HepG2 (cell line): ENCODE measurements around the gene PSMA7. TPM values are rescaled to one million over a fixed set of nuclear protein-coding genes. Genes with fewer than 3 reads are reported as not detected.
A peak's percentile ranks its signal among the peaks of the same experiment; 100 is the strongest.

Experiments
- AGO2 ChIP-seq: fragments of 200-400 bp; formaldehyde crosslinking; optimal IDR thresholded peaks from 2 replicates; pipeline ENCODE3; 2017; ENCODE audit warnings: mild to moderate bottlenecking, low read depth, low read length, moderate library complexity
- CHD2 ChIP-seq: IDR thresholded peaks from 2 replicates; pipeline ENCODE4 v1.6.1; 2011; ENCODE audit warnings: low read depth, low read length, improper control_type of control experiment
- CSRNP1 ChIP-seq: sonication (generic); formaldehyde crosslinking; IDR thresholded peaks from 2 replicates; pipeline ENCODE4 v1.8.1; 2023; ENCODE audit warnings: mild to moderate bottlenecking, missing genetic modification reagents
- DBP ChIP-seq: sonication (generic); formaldehyde crosslinking; IDR thresholded peaks from 2 replicates; pipeline ENCODE4 v1.4.0; 2020; ENCODE audit warnings: missing genetic modification reagents; ENCODE audit errors: not compliant biosample characterization
- FOXC1 ChIP-seq: sonication (generic); formaldehyde crosslinking; IDR thresholded peaks from 2 replicates; pipeline ENCODE4 v1.8.0; 2022; ENCODE audit warnings: mild to moderate bottlenecking, missing genetic modification reagents, borderline replicate concordance
- GMEB2 ChIP-seq: IDR thresholded peaks from 2 replicates; pipeline ENCODE4 v1.6.1; 2016; ENCODE audit warnings: missing biosample characterization, missing genetic modification reagents, low read depth
- HIC2 ChIP-seq: sonication (generic); formaldehyde crosslinking; IDR thresholded peaks from 2 replicates; pipeline ENCODE4 v1.9.0; 2022; ENCODE audit warnings: low read depth, missing genetic modification reagents
- MED13 ChIP-seq: sonication (generic); formaldehyde crosslinking; IDR thresholded peaks from 2 replicates; pipeline ENCODE4 v1.5.0; 2020; ENCODE audit warnings: missing genetic modification reagents
- NCOR1 ChIP-seq: fragments of 200-600 bp; sonication (generic); IDR thresholded peaks from 2 replicates; pipeline ENCODE4 v1.7.0; 2017; ENCODE audit warnings: antibody characterized with exemption, low read length, borderline replicate concordance
- NFE2L2 ChIP-seq: fragments of 150-350 bp; IDR thresholded peaks from 2 replicates; pipeline ENCODE4 v1.6.1; 2014; ENCODE audit warnings: low read length
- NKX3-1 ChIP-seq: sonication (generic); formaldehyde crosslinking; IDR thresholded peaks from 2 replicates; pipeline ENCODE4 v1.5.0; 2020; ENCODE audit warnings: missing genetic modification reagents
- PATZ1 ChIP-seq: sonication (generic); formaldehyde crosslinking; IDR thresholded peaks from 2 replicates; pipeline ENCODE4 v1.4.0; 2020; ENCODE audit warnings: missing genetic modification reagents
- SALL1 ChIP-seq: sonication (generic); formaldehyde crosslinking; IDR thresholded peaks from 2 replicates; pipeline ENCODE4 v1.8.0; 2022; ENCODE audit warnings: mild to moderate bottlenecking, missing genetic modification reagents
- SP2 ChIP-seq: sonication (generic); formaldehyde crosslinking; IDR thresholded peaks from 2 replicates; pipeline ENCODE4 v1.5.1; 2020; ENCODE audit warnings: mild to moderate bottlenecking, missing genetic modification reagents
- ZMAT5 ChIP-seq: sonication (generic); formaldehyde crosslinking; IDR thresholded peaks from 2 replicates; pipeline ENCODE4 v1.5.0; 2020; ENCODE audit warnings: mild to moderate bottlenecking, low read depth, missing genetic modification reagents, borderline replicate concordance
- ZNF10 ChIP-seq: sonication (generic); formaldehyde crosslinking; IDR thresholded peaks from 2 replicates; pipeline ENCODE4 v1.4.0; 2020; ENCODE audit warnings: mild to moderate bottlenecking, low read depth, missing genetic modification reagents, borderline replicate concordance
- ZNF790 ChIP-seq: sonication (generic); formaldehyde crosslinking; IDR thresholded peaks from 2 replicates; pipeline ENCODE4 v1.8.0; 2022; ENCODE audit warnings: missing genetic modification reagents, mild to moderate bottlenecking, borderline replicate concordance
- ZNF839 ChIP-seq: sonication (generic); formaldehyde crosslinking; IDR thresholded peaks from 2 replicates; pipeline ENCODE4 v1.4.0; 2020; ENCODE audit warnings: missing genetic modification reagents, mild to moderate bottlenecking, borderline replicate concordance
- polyA plus RNA-seq, 8 experiments: library from polyadenylated mRNA; depleted of rRNA in 3 of 8; stranded (reverse) in 7 of 8; unstranded in 1 of 8; fragments of >200 nt; fragmentation: Illumina TruSeq in 4 of 8; extraction: Trizol in 4 of 8; gene quantifications; 2 replicates each; pipeline versions ENCODE4 v1.2.1 to v1.2.3, GENCODE V29; 2011 to 2016; ENCODE audit warnings: low read depth in 4 of 8, missing spikeins in 1 of 8, mixed read lengths in 1 of 8; ENCODE audit not compliant: insufficient read depth in 1 of 8
- total RNA-seq, 5 experiments: library from RNA; depleted of rRNA; stranded (reverse); fragments of >200 nt; fragmentation: Illumina TruSeq; extraction: Trizol; gene quantifications; 2 replicates each; pipeline ENCODE4 v1.2.3, GENCODE V29; 2016; ENCODE audit warnings: low read depth in 1 of 5

PSMA7 gene
- total and polyA plus RNA-seq, 2 of the 13 experiments (the other 11 are each of a cell fraction or from before 2014, with no cell fraction given): 531 to 631 TPM

- TF ChIP-seq PATZ1: peak; percentile 16; the same call in 1 of the 2 replicates
- TF ChIP-seq NFE2L2: no peak
- no peak for TF ChIP-seq CSRNP1 (CRISPR knock-in tag)
- TF ChIP-seq AGO2: peak; percentile 66
- TF ChIP-seq NCOR1: no peak
- TF ChIP-seq SP2 (CRISPR knock-in tag): no peak
- no peak for TF ChIP-seq GMEB2 (CRISPR knock-in tag)
- no peak for TF ChIP-seq MED13 (CRISPR knock-in tag)
- TF ChIP-seq SALL1: no peak
- no peak for TF ChIP-seq ZMAT5 (CRISPR knock-in tag)
- TF ChIP-seq HIC2 (CRISPR knock-in tag): no peak
- 0 out of 2 replicates have a peak, but pooled peaks have one; percentile 17 for TF ChIP-seq CHD2
- TF ChIP-seq NKX3-1 (CRISPR knock-in tag): no peak
- TF ChIP-seq DBP: no peak
- TF ChIP-seq FOXC1 (CRISPR knock-in tag): no peak
- no peak for TF ChIP-seq ZNF839 (CRISPR knock-in tag)
- TF ChIP-seq ZNF10 (CRISPR knock-in tag): no peak
- TF ChIP-seq ZNF790: no peak
These were observed 7.5 kb downstream of the PSMA7 start (continued) for GRCh38 chr20:62135573-62136266.
